WTC11 (cell line): ENCODE data around the gene USP48. TPM values are rescaled to one million over a fixed set of nuclear protein-coding genes. Genes with fewer than 3 reads are reported as not detected.

ENCODE experiments used
- ATAC-seq: fragments of 200-7000 bp; cut with Tn5 transposase; 2 replicates; pipeline ENCODE4 v1.10.0; 2021; ENCODE audit warnings: mild to moderate bottlenecking, moderate library complexity
- CTCF ChIA-PET: fragments of 300-600 bp; sonication (Branson Sonifier 250); formaldehyde crosslinking; loops from one replicate; lab custom pipeline; 2021; ENCODE audit warnings: antibody characterized with exemption; lab: Charles Lee
- POLR2A ChIA-PET: fragments of 350-600 bp; sonication (Branson Sonifier 250); formaldehyde crosslinking; loops from one replicate; lab custom pipeline; 2021; ENCODE audit warnings: antibody characterized with exemption; lab: Charles Lee
- DNase-seq: peaks from one replicate; pipeline ENCODE4 v3.0.0; 2021; ENCODE audit warnings: low spot score
- H3K27ac Mint-ChIP-seq: 2 replicates; pipeline ENCODE4 v1.8.0; 2021; ENCODE audit warnings: mixed read lengths
- H3K27me3 Mint-ChIP-seq: 2 replicates; pipeline ENCODE4 v1.8.0; 2021; ENCODE audit warnings: low read depth, mild to moderate bottlenecking, moderate library complexity, mixed read lengths
- H3K36me3 Mint-ChIP-seq: 2 replicates; pipeline ENCODE4 v1.8.0; 2021; ENCODE audit warnings: mixed read lengths
- H3K4me1 Mint-ChIP-seq: 2 replicates; pipeline ENCODE4 v1.8.0; 2022; ENCODE audit warnings: mixed read lengths
- H3K4me3 Mint-ChIP-seq: 2 replicates; pipeline ENCODE4 v1.8.0; 2021; ENCODE audit warnings: mild to moderate bottlenecking, moderate library complexity, mixed read lengths
- H3K9me3 Mint-ChIP-seq: 2 replicates; pipeline ENCODE4 v1.8.0; 2021; ENCODE audit warnings: mixed read lengths
- CREB1 ChIP-seq: sonication (generic); formaldehyde crosslinking; IDR thresholded peaks from 2 replicates; pipeline ENCODE4 v1.8.0; 2023; ENCODE audit warnings: mild to moderate bottlenecking, missing genetic modification reagents
- E2F1 ChIP-seq: sonication (generic); formaldehyde crosslinking; IDR thresholded peaks from 2 replicates; pipeline ENCODE4 v1.8.0; 2022; ENCODE audit warnings: mild to moderate bottlenecking, missing genetic modification reagents
- ETV6 ChIP-seq: sonication (generic); formaldehyde crosslinking; IDR thresholded peaks from 2 replicates; pipeline ENCODE4 v1.8.1; 2022; ENCODE audit warnings: mild to moderate bottlenecking, missing genetic modification reagents
- FOXK1 ChIP-seq: sonication (generic); formaldehyde crosslinking; IDR thresholded peaks from 2 replicates; pipeline ENCODE4 v1.8.0; 2022; ENCODE audit warnings: mild to moderate bottlenecking, moderate library complexity, missing genetic modification reagents
- HMGXB4 ChIP-seq: sonication (generic); formaldehyde crosslinking; IDR thresholded peaks from 2 replicates; pipeline ENCODE4 v1.8.1; 2023; ENCODE audit warnings: mild to moderate bottlenecking, moderate library complexity, missing genetic modification reagents
- KAT7 ChIP-seq: sonication (generic); formaldehyde crosslinking; IDR thresholded peaks from 2 replicates; pipeline ENCODE4 v1.8.1; 2023; ENCODE audit warnings: missing genetic modification reagents, mild to moderate bottlenecking, borderline replicate concordance
- MLX ChIP-seq: sonication (generic); formaldehyde crosslinking; IDR thresholded peaks from 2 replicates; pipeline ENCODE4 v1.8.1; 2023; ENCODE audit warnings: mild to moderate bottlenecking, missing genetic modification reagents, moderate library complexity
- NFE2L1 ChIP-seq: sonication (generic); formaldehyde crosslinking; IDR thresholded peaks from 2 replicates; pipeline ENCODE4 v1.8.1; 2023; ENCODE audit warnings: missing genetic modification reagents
- OVOL2 ChIP-seq: fragments of 250-450 bp; sonication (Bioruptor Pico); IDR thresholded peaks from 2 replicates; pipeline ENCODE4 v1.9.0; 2021; ENCODE audit warnings: mild to moderate bottlenecking, borderline replicate concordance
- STAT6 ChIP-seq: sonication (generic); formaldehyde crosslinking; conservative IDR thresholded peaks from 2 replicates; pipeline ENCODE4 v1.8.1; 2023; ENCODE audit warnings: mild to moderate bottlenecking, low read depth, missing genetic modification reagents, moderate library complexity
- TP53 ChIP-seq: sonication (generic); formaldehyde crosslinking; IDR thresholded peaks from 2 replicates; pipeline ENCODE4 v1.8.1; 2023; ENCODE audit warnings: mild to moderate bottlenecking, missing genetic modification reagents
- ZNF121 ChIP-seq: sonication (generic); formaldehyde crosslinking; IDR thresholded peaks from 2 replicates; pipeline ENCODE4 v1.8.0; 2023; ENCODE audit warnings: missing genetic modification reagents
- ZNF138 ChIP-seq: sonication (generic); formaldehyde crosslinking; conservative IDR thresholded peaks from 2 replicates; pipeline ENCODE4 v1.8.1; 2022; ENCODE audit warnings: mild to moderate bottlenecking, moderate library complexity, missing genetic modification reagents
- total RNA-seq: library from RNA; stranded (reverse); gene quantifications from 3 replicates; pipeline ENCODE4 v1.2.3, GENCODE V29; 2021

Gene USP48
- total RNA-seq, 1 experiment from 2014 or later, result 86.9 TPM

- TF ChIP-seq CREB1 (CRISPR knock-in tag), result no peak
These were observed 113.5 kb downstream of the USP48 start, which contains the start of gene RAP1GAP (continued) for GRCh38 chr1:21669258-21670058.

GRCh38 chr1:21668951-21669257 is 114.0 kb downstream of the USP48 start:
- TF ChIP-seq E2F1, result no peak
- peak; percentile 38; the same call in 1 of the 2 replicates for TF ChIP-seq HMGXB4 (CRISPR knock-in tag)
- Mint-ChIP-seq H3K9me3 (no peaks in the 10 kb centered on the region), H3K27me3 (peaks cover 20% of the 10 kb centered on the region), H3K27ac (no peak overlapping the region), H3K4me3 (peak overlapping the region; percentile 61), H3K36me3 (no peaks in the 10 kb centered on the region), H3K4me1 (peaks cover 30% of the 10 kb centered on the region)
- ChIA-PET POLR2A (interaction anchor here (1.6 kb wide), 1 partner anchor 357 kb away, joined by 3 read pairs; no protein-coding TSS in a partner anchor), CTCF (interaction anchor here (1.3 to 1.5 kb wide), 2 partner anchors 13 to 51 kb away, joined by 3 to 11 read pairs; no protein-coding TSS in a partner anchor)
- DNase-seq (no peak), ATAC-seq (peak; percentile 4; the same call in 1 of the 2 replicates)

GRCh38 chr1:21668232-21668950 is 114.6 kb downstream of the USP48 start:
- Mint-ChIP-seq H3K27ac (no peak overlapping the region), H3K4me1 (peaks cover 30% of the 10 kb centered on the region), H3K4me3 (peak overlapping the region; percentile 61), H3K27me3 (peaks cover 20% of the 10 kb centered on the region), H3K9me3 (no peaks in the 10 kb centered on the region), H3K36me3 (no peaks in the 10 kb centered on the region)
- POLR2A ChIA-PET, result interaction anchor here (1.6 kb wide), 1 partner anchor 357 kb away, joined by 3 read pairs; no protein-coding TSS in a partner anchor
- CTCF ChIA-PET, result interaction anchor here (1.3 to 1.5 kb wide), 2 partner anchors 12 to 50 kb away, joined by 3 to 11 read pairs; no protein-coding TSS in a partner anchor
- ATAC-seq, result peak; percentile 2; the same call in 1 of the 2 replicates
- TF ChIP-seq HMGXB4 (CRISPR knock-in tag) (0 out of 2 replicates have a peak, but pooled peaks have one; percentile 10), STAT6 (no peak), NFE2L1 (no peak)
- DNase-seq, result no peak

- Mint-ChIP-seq H3K4me1 (peaks cover 27% of the 10 kb centered on the region), H3K9me3 (no peaks in the 10 kb centered on the region), H3K27ac (no peak overlapping the region), H3K36me3 (no peaks in the 10 kb centered on the region), H3K4me3 (peak overlapping the region; percentile 30), H3K27me3 (peaks cover 20% of the 10 kb centered on the region)
- ChIA-PET CTCF (no interaction called here), POLR2A (no interaction called here)
- ATAC-seq, result no peak
- no peak for DNase-seq
- TF ChIP-seq ETV6 (CRISPR knock-in tag) (no peak), ZNF138 (CRISPR knock-in tag) (no peak), MLX (CRISPR knock-in tag) (no peak), ZNF121 (CRISPR knock-in tag) (no peak), STAT6 (no peak), OVOL2 (CRISPR knock-in tag) (no peak), TP53 (no peak), KAT7 (no peak), FOXK1 (CRISPR knock-in tag) (no peak)
These were observed 115.4 kb downstream of the USP48 start for GRCh38 chr1:21667348-21668231.
